Globus pallidus (tissue), 1 donor: ENCODE data around the gene TCF4.

ENCODE experiments used
- DNase-seq: peaks from one replicate; pipeline ENCODE4 v3.0.0-alpha.2; 2015; ENCODE audit warnings: low spot score

The TCF4 gene

GRCh38 chr18:55346961-55347740, 240.8 kb downstream of the TCF4 start:
- no peak for DNase-seq

- no peak for DNase-seq
Observed at GRCh38 chr18:55346387-55346786, 241.6 kb downstream of the TCF4 start.

- DNase-seq: no peak
Observed at GRCh38 chr18:55345103-55345950, 242.7 kb downstream of the TCF4 start.

GRCh38 chr18:55343396-55344073, 244.5 kb downstream of the TCF4 start:
- no peak for DNase-seq

- no peak for DNase-seq
Observed at GRCh38 chr18:55340998-55341397, 247.0 kb downstream of the TCF4 start.

GRCh38 chr18:55339990-55340389, 248.0 kb downstream of the TCF4 start:
- DNase-seq: no peak

- no peak for DNase-seq
Observed at GRCh38 chr18:55338978-55339650, 248.9 kb downstream of the TCF4 start.

GRCh38 chr18:55337908-55338521, 250.0 kb downstream of the TCF4 start:
- peak; percentile 87 for DNase-seq

- DNase-seq: no peak
Observed at GRCh38 chr18:55337138-55337537, 250.9 kb downstream of the TCF4 start.

GRCh38 chr18:55336438-55337100, 251.4 kb downstream of the TCF4 start:
- DNase-seq: no peak

- DNase-seq: peak; percentile 82
Observed at GRCh38 chr18:55334875-55335274, 253.1 kb downstream of the TCF4 start.

- DNase-seq: no peak
Observed at GRCh38 chr18:55331301-55331700, 256.7 kb downstream of the TCF4 start.

- DNase-seq: no peak
Observed at GRCh38 chr18:55328301-55328700, 259.7 kb downstream of the TCF4 start.

- DNase-seq: no peak
Observed at GRCh38 chr18:55327454-55327853, 260.5 kb downstream of the TCF4 start.

GRCh38 chr18:55326134-55326533, 261.9 kb downstream of the TCF4 start:
- DNase-seq: no peak

- no peak for DNase-seq
Observed at GRCh38 chr18:55324166-55324565, 263.8 kb downstream of the TCF4 start.

GRCh38 chr18:55323051-55323994, 264.7 kb downstream of the TCF4 start:
- peak; percentile 67 for DNase-seq

GRCh38 chr18:55322178-55322735, 265.7 kb downstream of the TCF4 start:
- DNase-seq: peak; percentile 96
